ENCODE data around the gene METTL1. TPM values are rescaled to one million over a fixed set of nuclear protein-coding genes. Genes with fewer than 3 reads are reported as not detected.

The METTL1 gene
- total and polyA plus RNA-seq, 3 donors from 2014 or later, result 16.7 to 28.8 (median 22.8) TPM

- Histone ChIP-seq H3K4me3 (no peak overlapping the region), H3K27me3 (no peaks in the 10 kb centered on the region), H3K27ac (no peak overlapping the region), H3K9me3 (no peaks in the 10 kb centered on the region), H3K4me1 (no peaks in the 10 kb centered on the region), H3K36me3 (ENCODE audit: low read depth, missing control alignments) (no peaks in the 10 kb centered on the region)
- DNase-seq, result no peak
- intact Hi-C loops (cut with DNase I; ENCODE audit: low total_unique reads), result no loop called here
- WGBS, 2 donors, result 86 to 93% methylated on average over 8 to 11 of the region's 11 CpGs
- TF ChIP-seq POLR2A (IDR thresholded peaks at IDR 0.05), result no peak
- TF ChIP-seq CTCF (IDR thresholded peaks at IDR 0.05), result no peak
Measured at GRCh38 chr12:57720606-57721595, 51.0 kb downstream of the METTL1 start.

GRCh38 chr12:57719777-57720605 lies 51.9 kb downstream of the METTL1 start:
- no peaks in the 10 kb centered on the region for H3K36me3 ChIP-seq (ENCODE audit: low read depth, missing control alignments)
- no peak for TF ChIP-seq POLR2A (IDR thresholded peaks at IDR 0.05)
- TF ChIP-seq CTCF (IDR thresholded peaks at IDR 0.05), result no peak
- no peaks in the 10 kb centered on the region for H3K4me1 ChIP-seq
- no peak overlapping the region for H3K27ac ChIP-seq
- intact Hi-C loops (cut with DNase I; ENCODE audit: low total_unique reads), result no loop called here
- DNase-seq, result no peak
- H3K9me3 ChIP-seq, result no peaks in the 10 kb centered on the region
- no peak overlapping the region for H3K4me3 ChIP-seq
- no peaks in the 10 kb centered on the region for H3K27me3 ChIP-seq
- 92 to 95% methylated on average over 13 to 20 of the region's 20 CpGs for WGBS, 2 donors

- Histone ChIP-seq H3K4me1 (no peaks in the 10 kb centered on the region), H3K9me3 (no peaks in the 10 kb centered on the region), H3K4me3 (no peak overlapping the region), H3K36me3 (ENCODE audit: low read depth, missing control alignments) (no peaks in the 10 kb centered on the region), H3K27me3 (no peaks in the 10 kb centered on the region), H3K27ac (no peak overlapping the region)
- intact Hi-C loops (cut with DNase I; ENCODE audit: low total_unique reads), result no loop called here
- 93 to 96% methylated on average over 15 of the region's 15 CpGs for WGBS, 2 donors
- DNase-seq, result no peak
- TF ChIP-seq POLR2A (IDR thresholded peaks at IDR 0.05) (no peak), CTCF (IDR thresholded peaks at IDR 0.05) (no peak)
Measured at GRCh38 chr12:57718641-57719528, 53.0 kb downstream of the METTL1 start.

Small RNAs within 50 kb of the gene (microRNA-seq; reads per million reads assigned to microRNA genes)
- 0 reads per million in 2 donors for gene MIR6759 (ENCODE audit: borderline number of aligned reads in 2 of 2, borderline replicate concordance in 1 of 2)

Small RNAs within 50 kb of the gene (small RNA-seq; reads per million reads assigned to genes)
- 0 reads per million in 2 donors for gene RNU6-1083P

Other genes starting within 250 kb of the METTL1 start
- gene MBD6, start 249.3 kb downstream of the METTL1 start, total RNA-seq, result 100 to 1,000 TPM in 1 of 2 donors, 10 to 100 TPM in 1; 84.7 to 130 TPM
- gene MBD6, start 249.3 kb downstream of the METTL1 start, polyA plus RNA-seq (ENCODE audit: insufficient read depth, low read depth, low replicate concordance), result 86.6 TPM
- 100 to 1,000 TPM; 109 to 122 TPM for gene DCTN2, start 224.9 kb downstream of the METTL1 start, total RNA-seq
- 196 TPM for gene DCTN2, start 224.9 kb downstream of the METTL1 start, polyA plus RNA-seq (ENCODE audit: insufficient read depth, low read depth, low replicate concordance)
- gene KIF5A, start 222.1 kb downstream of the METTL1 start, total RNA-seq, result 1 to 10 TPM; 6.8 to 9.1 TPM
- 8.4 TPM for gene KIF5A, start 222.1 kb downstream of the METTL1 start, polyA plus RNA-seq (ENCODE audit: insufficient read depth, low read depth, low replicate concordance)
- gene PIP4K2C, start 180.9 kb downstream of the METTL1 start, total RNA-seq, result 10 to 100 TPM; 47.6 to 54.6 TPM
- gene PIP4K2C, start 180.9 kb downstream of the METTL1 start, polyA plus RNA-seq (ENCODE audit: insufficient read depth, low read depth, low replicate concordance), result 78.0 TPM
- 10 to 100 TPM; 45.0 to 60.4 TPM for gene DTX3, start 167.3 kb downstream of the METTL1 start, total RNA-seq
- 37.9 TPM for gene DTX3, start 167.3 kb downstream of the METTL1 start, polyA plus RNA-seq (ENCODE audit: insufficient read depth, low read depth, low replicate concordance)
- 10 to 100 TPM; 18.0 to 26.5 TPM for gene ARHGEF25, start 160.7 kb downstream of the METTL1 start, total RNA-seq
- 18.7 TPM for gene ARHGEF25, start 160.7 kb downstream of the METTL1 start, polyA plus RNA-seq (ENCODE audit: insufficient read depth, low read depth, low replicate concordance)
- 1 to 10 TPM; 2.3 to 3.2 TPM for gene B4GALNT1, start 138.9 kb downstream of the METTL1 start, total RNA-seq
- gene B4GALNT1, start 138.9 kb downstream of the METTL1 start, polyA plus RNA-seq (ENCODE audit: insufficient read depth, low read depth, low replicate concordance), result 1.8 TPM
- gene OS9, start 78.0 kb downstream of the METTL1 start, total RNA-seq, result 100 to 1,000 TPM in 1 of 2 donors, 10 to 100 TPM in 1; 88.1 to 158 TPM
- gene OS9, start 78.0 kb downstream of the METTL1 start, polyA plus RNA-seq (ENCODE audit: insufficient read depth, low read depth, low replicate concordance), result 121 TPM
- gene AGAP2, start 33.4 kb downstream of the METTL1 start, total RNA-seq, result 1 to 10 TPM; 2.7 to 3.2 TPM
- 1.9 TPM for gene AGAP2, start 33.4 kb downstream of the METTL1 start, polyA plus RNA-seq (ENCODE audit: insufficient read depth, low read depth, low replicate concordance)
- gene TSPAN31, start 27.1 kb downstream of the METTL1 start, total RNA-seq, result 10 to 100 TPM; 25.4 to 33.0 TPM
- 30.8 TPM for gene TSPAN31, start 27.1 kb downstream of the METTL1 start, polyA plus RNA-seq (ENCODE audit: insufficient read depth, low read depth, low replicate concordance)
- 10 to 100 TPM; 47.0 to 73.5 TPM for gene CDK4, start 19.8 kb downstream of the METTL1 start, total RNA-seq
- 64.4 TPM for gene CDK4, start 19.8 kb downstream of the METTL1 start, polyA plus RNA-seq (ENCODE audit: insufficient read depth, low read depth, low replicate concordance)
- 10 to 100 TPM in 1 of 2 donors, 1 to 10 TPM in 1; 9.2 to 15.1 TPM for gene MARCHF9, start 17.0 kb downstream of the METTL1 start, total RNA-seq
- 8.4 TPM for gene MARCHF9, start 17.0 kb downstream of the METTL1 start, polyA plus RNA-seq (ENCODE audit: insufficient read depth, low read depth, low replicate concordance)
- gene CYP27B1, start 5.0 kb downstream of the METTL1 start, total RNA-seq, result 10 to 100 TPM in 1 of 2 donors, 1 to 10 TPM in 1; 3.9 to 30.2 TPM
- 2.2 TPM for gene CYP27B1, start 5.0 kb downstream of the METTL1 start, polyA plus RNA-seq (ENCODE audit: insufficient read depth, low read depth, low replicate concordance)
- 1 to 10 TPM; 8.4 to 8.7 TPM for gene EEF1AKMT3, start 509 bp upstream of the METTL1 start, total RNA-seq
- gene EEF1AKMT3, start 509 bp upstream of the METTL1 start, polyA plus RNA-seq (ENCODE audit: insufficient read depth, low read depth, low replicate concordance), result 5.5 TPM
- 10 to 100 TPM; 26.9 to 30.0 TPM for gene TSFM, start 10.7 kb upstream of the METTL1 start, total RNA-seq
- 51.2 TPM for gene TSFM, start 10.7 kb upstream of the METTL1 start, polyA plus RNA-seq (ENCODE audit: insufficient read depth, low read depth, low replicate concordance)
- 1 to 10 TPM; 3.1 to 4.4 TPM for gene AVIL, start 46.6 kb upstream of the METTL1 start, total RNA-seq
- 6.0 TPM for gene AVIL, start 46.6 kb upstream of the METTL1 start, polyA plus RNA-seq (ENCODE audit: insufficient read depth, low read depth, low replicate concordance)
- 100 to 1,000 TPM; 103 to 140 TPM for gene CTDSP2, start 74.6 kb upstream of the METTL1 start, total RNA-seq
- 123 TPM for gene CTDSP2, start 74.6 kb upstream of the METTL1 start, polyA plus RNA-seq (ENCODE audit: insufficient read depth, low read depth, low replicate concordance)
- gene ATP23, start 169.5 kb upstream of the METTL1 start, total RNA-seq, result 10 to 100 TPM; 53.1 to 76.6 TPM
- 102 TPM for gene ATP23, start 169.5 kb upstream of the METTL1 start, polyA plus RNA-seq (ENCODE audit: insufficient read depth, low read depth, low replicate concordance)